ENCODE measurements around the gene GNB1.

The GNB1 gene

GRCh38 chr1:1922702-1922955 is 31.7 kb upstream of the GNB1 start:
- no peak for FAIRE-seq

- no peak for FAIRE-seq
Observed at GRCh38 chr1:1921901-1922701, 31.2 kb upstream of the GNB1 start.

- FAIRE-seq, result no peak
Observed at GRCh38 chr1:1921459-1921862, 30.6 kb upstream of the GNB1 start.

- FAIRE-seq, result no peak
Observed at GRCh38 chr1:1920608-1921458, 29.9 kb upstream of the GNB1 start.

GRCh38 chr1:1920057-1920607 is 29.2 kb upstream of the GNB1 start:
- FAIRE-seq, result no peak

GRCh38 chr1:1919304-1920056 is 28.6 kb upstream of the GNB1 start:
- FAIRE-seq, result peak; percentile 99

GRCh38 chr1:1918901-1919303 is 28.0 kb upstream of the GNB1 start, which contains the start of gene TMEM52:
TMEM52 (minus strand) TSS chr1:1919279; CDS start chr1:1919265, 14 bp downstream.
- no peak for FAIRE-seq

GRCh38 chr1:1917995-1918900 is 27.4 kb upstream of the GNB1 start:
- no peak for FAIRE-seq

GRCh38 chr1:1917304-1917976 is 26.6 kb upstream of the GNB1 start:
- FAIRE-seq, result no peak

- FAIRE-seq, result no peak
Observed at GRCh38 chr1:1916851-1917251, 26.0 kb upstream of the GNB1 start.

GRCh38 chr1:1915911-1916840 is 25.3 kb upstream of the GNB1 start:
- no peak for FAIRE-seq

- FAIRE-seq, result no peak
Observed at GRCh38 chr1:1914971-1915692, 24.2 kb upstream of the GNB1 start, which contains the start of gene CALML6. CALML6 (plus strand) TSS chr1:1915260; CDS start chr1:1915281, 21 bp downstream.

- FAIRE-seq, result no peak
Observed at GRCh38 chr1:1914101-1914970, 23.4 kb upstream of the GNB1 start.

GRCh38 chr1:1911350-1912041 is 20.6 kb upstream of the GNB1 start:
- FAIRE-seq, result no peak

- no peak for FAIRE-seq
Observed at GRCh38 chr1:1910651-1911331, 19.9 kb upstream of the GNB1 start.

- FAIRE-seq, result no peak
Observed at GRCh38 chr1:1910033-1910465, 19.2 kb upstream of the GNB1 start.

GRCh38 chr1:1908506-1908791 is 17.6 kb upstream of the GNB1 start:
- no peak for FAIRE-seq
